Right ventricle myocardium superior (tissue), 1 donor: ENCODE data around the gene ADAMTSL2. TPM values are rescaled to one million over a fixed set of nuclear protein-coding genes. Genes with fewer than 3 reads are reported as not detected.

Experiments used
- ATAC-seq: fragments of 200-7000 bp; cut with Tn5 transposase; one replicate; pipeline ENCODE4 v1.9.1; 2020; ENCODE audit warnings: mild to moderate bottlenecking; ENCODE audit not compliant: poor library complexity
- DNase-seq: peaks from one replicate; pipeline ENCODE4 v3.0.0-alpha.2; 2020
- intact Hi-C: fragments of 100-400 bp; cut with DNase I; formaldehyde crosslinking; loops from one replicate; pipeline ENCODE4 v1.11.2; 2022
- total RNA-seq: library from RNA; stranded (reverse); fragmentation: NEBNext Ultra II Directional; extraction: Animal tissue kit (Norgen Biotek cat#: 25700); gene quantifications from one replicate; pipeline ENCODE4 v1.2.1, GENCODE V29; 2021
- donor health status: DM: no; HTN: yes; CAD: no; lungs with severe emphysema.

The ADAMTSL2 gene
- total RNA-seq, 1 donor from 2014 or later, result 8.1 TPM

GRCh38 chr9:133621725-133622267, 87.3 kb downstream of the ADAMTSL2 start:
- DNase-seq, result no peak
- intact Hi-C loops, result no loop called here
- ATAC-seq, result no peak

DNA sequence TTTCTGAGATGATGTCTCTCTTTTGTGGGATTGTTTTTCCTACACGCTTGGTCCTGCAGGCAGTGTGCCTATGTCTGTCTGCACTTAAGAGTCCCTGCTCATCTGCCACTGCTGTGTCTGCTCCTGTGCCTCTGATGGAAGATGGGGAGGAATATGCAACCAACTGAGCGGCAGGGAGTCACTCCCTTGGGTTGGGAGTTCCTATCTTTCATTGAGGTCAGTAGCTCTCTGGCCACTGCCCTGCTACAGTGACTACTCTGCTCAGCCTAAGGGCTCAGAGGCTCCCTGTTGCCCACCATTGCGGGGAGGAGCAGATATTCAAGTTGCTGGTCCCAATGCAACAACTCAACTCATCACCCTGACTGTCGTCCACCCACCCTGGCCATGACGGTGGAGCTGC, 88.1 kb downstream of the ADAMTSL2 start:
- DNase-seq (no peak), ATAC-seq (no peak)
- intact Hi-C loops, result no loop called here

Other genes starting within 250 kb of the ADAMTSL2 start
- 11.1 TPM for gene SURF6, start 198.5 kb upstream of the ADAMTSL2 start, total RNA-seq
- 19.2 TPM for gene MED22, start 186.6 kb upstream of the ADAMTSL2 start, total RNA-seq
- 834 TPM for gene RPL7A, start 186.5 kb upstream of the ADAMTSL2 start, total RNA-seq
- gene SURF1, start 178.2 kb upstream of the ADAMTSL2 start, total RNA-seq, result 55.4 TPM
- gene SURF2, start 178.2 kb upstream of the ADAMTSL2 start, total RNA-seq, result 14.0 TPM
- gene SURF4, start 158.6 kb upstream of the ADAMTSL2 start, total RNA-seq, result 58.3 TPM
- gene STKLD1, start 158.3 kb upstream of the ADAMTSL2 start, total RNA-seq, result 0.27 TPM
- gene REXO4, start 116.7 kb upstream of the ADAMTSL2 start, total RNA-seq, result 18.0 TPM
- gene ADAMTS13, start 112.3 kb upstream of the ADAMTSL2 start, total RNA-seq, result 2.8 TPM
- 12.9 TPM for gene CACFD1, start 74.7 kb upstream of the ADAMTSL2 start, total RNA-seq
- gene SLC2A6, start 55.6 kb upstream of the ADAMTSL2 start, total RNA-seq, result 2.9 TPM
- not detected for gene MYMK, start 9.7 kb upstream of the ADAMTSL2 start, total RNA-seq
- gene FAM163B, start 74.7 kb downstream of the ADAMTSL2 start, total RNA-seq, result not detected
- not detected for gene DBH, start 101.7 kb downstream of the ADAMTSL2 start, total RNA-seq
- gene SARDH, start 203.6 kb downstream of the ADAMTSL2 start, total RNA-seq, result 0.94 TPM